Fibroblast of skin of back (primary cell): ENCODE results near the gene SSH3.
"Not testable (repeated sequence)": the region's sequence is repeated elsewhere in the genome, so short reads cannot be mapped to it uniquely, and the experiment has no call there.

Experiments used
- DNase-seq: peaks from one replicate; pipeline ENCODE4 v3.0.0-alpha.2; 2013

SSH3 gene

DNA sequence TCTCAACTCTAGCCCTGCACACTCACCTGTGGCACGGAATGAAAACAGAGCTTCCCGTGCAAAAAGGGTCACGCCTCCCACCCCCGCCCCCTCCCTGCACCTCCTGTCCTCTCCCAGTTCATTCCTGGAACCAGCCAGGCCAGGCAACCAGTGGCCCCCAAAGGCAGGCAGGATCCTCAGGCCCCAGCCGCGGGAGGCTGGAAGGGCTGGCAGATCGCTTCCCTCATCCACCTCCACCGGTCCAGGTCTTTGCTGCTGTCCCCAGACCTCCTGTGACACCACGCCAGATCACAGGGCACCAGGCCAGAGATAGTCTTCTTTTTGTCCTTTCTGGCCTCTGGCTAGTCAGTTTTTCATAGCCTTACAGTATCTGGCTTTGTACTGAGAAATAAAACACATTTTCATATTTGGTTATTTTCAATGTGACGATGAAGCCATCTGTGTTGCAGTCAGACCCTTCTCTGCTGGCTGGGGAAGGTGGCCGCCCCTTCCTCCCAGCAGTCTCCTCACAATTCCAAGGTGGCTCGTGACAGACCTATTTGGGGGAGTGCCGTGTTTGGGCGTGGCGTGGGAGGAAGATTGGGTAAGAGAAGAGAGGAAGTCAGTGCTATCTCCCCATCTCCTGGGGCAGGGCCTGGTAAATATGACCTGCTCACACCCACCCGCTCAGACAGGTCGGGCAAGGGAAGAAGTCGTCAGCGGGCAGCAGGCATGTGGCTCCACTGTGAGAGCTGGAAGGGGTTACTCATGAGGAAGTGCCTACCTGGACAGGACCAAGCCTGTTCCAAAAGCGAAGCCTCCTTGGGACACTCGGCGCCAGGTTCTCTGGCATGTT is 9.1 kb downstream of the SSH3 start:
- no peak for DNase-seq

DNA sequence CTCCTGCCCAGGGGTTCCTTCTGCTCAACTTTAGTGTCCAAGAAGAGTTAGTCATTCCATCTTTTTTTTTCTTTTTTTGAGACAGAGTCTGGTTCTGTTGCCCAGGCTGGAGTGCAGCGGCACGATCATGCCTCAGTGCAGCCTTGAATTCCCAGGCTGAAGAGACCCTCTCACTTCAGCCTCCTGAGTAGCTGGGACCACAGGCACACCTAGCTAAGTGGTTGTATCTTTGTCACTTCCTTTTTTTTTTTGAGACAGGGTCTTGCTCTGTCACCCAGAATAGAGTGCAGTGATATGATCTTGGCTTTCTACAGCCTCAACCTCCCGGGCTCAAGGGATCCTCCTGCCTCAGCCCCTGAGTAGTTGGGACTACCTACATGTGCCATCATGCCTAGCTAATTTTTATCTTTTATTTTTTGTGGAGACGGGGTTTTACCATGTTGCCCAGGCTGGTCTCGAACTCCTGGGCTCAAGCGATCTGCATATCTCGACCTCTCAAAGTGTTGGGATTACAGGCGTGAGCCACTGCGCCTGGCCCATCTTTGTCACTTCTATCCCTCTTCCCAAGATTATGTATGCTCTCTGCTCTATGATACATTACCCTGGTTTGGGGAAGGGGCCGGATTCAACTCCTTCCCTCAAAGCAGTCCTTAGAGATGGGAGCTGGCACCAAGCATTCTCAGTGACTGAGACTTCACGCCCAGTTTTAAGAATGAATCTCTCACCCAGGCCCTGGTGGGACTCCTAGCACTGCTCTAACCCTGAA is 10.0 kb downstream of the SSH3 start:
- DNase-seq: no peak

DNA sequence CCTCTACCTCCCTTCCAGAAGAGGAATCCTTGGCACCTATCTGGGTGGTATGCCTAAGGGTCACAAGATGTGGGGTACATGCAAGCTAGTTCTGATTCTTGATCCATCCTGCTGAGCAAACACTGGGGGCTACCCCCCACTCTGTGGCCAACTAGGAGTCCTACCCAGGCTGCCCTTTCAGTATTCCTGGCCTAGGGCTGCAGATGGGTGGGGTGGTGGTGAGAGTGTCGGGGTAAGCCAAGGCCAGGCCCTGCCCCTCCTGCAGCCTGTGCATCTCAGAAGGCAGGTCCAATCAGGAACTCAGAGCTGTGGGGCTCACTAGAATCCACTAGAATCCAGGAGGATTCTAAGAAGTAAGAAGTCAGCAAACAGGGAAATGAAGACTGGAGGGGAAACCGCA is 10.9 kb downstream of the SSH3 start:
- no peak for DNase-seq

DNA sequence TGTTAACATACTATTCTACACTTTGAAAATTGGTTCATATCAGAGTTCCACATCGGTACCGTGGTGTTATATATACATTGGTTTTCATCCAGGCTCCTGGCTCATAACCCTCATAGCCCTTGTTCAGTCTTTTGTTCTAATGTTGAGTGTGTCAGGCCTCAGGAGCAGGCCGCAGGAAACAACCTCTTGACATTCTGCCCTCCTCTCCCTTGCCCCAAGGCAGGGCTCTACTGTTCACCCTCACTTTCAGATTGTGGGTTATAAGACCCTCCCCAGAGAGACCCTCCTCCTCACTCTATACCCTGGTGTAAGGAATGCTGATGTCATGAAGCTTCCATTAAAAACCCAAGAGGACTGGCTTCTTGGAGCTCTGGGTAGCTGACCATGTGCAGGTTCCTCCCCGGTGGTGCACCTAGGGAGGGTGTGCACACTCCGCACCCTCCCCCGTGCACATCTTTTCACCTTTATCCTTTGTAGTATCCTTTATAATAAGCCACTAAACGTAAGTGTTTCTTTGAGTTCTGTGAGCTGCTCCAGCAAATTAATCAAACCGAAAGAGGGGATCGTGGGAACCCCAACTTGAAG is 12.1 kb downstream of the SSH3 start:
- DNase-seq: no peak

DNA sequence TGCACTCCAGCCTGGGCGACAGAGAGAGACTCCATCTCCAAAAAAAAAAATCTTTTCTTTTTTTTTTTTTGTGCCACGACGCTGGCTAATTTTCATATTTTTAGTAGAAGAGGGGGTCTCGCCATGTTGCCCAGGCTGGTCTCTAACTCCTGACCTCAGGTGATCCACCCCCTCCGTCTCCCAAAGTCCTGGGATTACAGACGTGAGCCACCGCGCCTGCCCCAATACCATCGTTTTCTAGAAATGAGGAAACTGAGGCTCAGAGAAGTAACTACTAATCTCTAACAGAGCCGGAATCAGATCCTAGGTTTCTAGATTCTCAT is 13.5 kb downstream of the SSH3 start:
- no peak for DNase-seq

DNA sequence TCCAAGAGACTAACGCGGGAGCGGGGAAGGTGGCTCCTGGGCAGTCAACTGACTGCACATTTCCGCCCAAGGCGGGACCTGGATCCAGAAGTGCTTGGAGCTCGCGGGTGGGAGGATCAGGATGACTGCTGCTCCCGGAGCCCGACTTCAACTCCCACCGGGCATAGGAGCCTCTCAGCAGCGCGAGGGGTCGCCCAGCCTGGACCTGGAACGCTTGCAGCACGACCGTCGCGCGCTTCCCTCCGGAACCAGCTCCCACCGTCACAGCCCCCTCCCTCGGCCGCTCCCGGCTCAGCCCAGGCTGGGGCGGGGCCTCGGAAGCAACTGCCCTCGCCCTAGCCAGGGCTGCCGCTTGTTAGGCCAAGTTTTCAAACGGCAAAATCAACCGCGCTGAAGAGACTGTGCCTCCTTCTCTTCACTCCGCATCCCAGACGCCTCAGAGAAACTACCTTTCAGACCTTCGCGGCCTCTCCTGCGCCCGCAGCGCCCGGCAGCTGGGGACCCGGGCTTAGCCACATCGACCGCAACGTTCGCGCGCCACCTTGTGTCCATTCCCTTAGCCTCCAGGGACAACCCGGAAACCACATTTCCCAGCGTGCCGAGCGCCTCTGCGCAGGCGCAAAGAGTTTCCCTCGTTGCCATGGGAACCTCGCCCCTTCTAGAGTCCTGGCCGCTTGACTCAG is 14.0 kb downstream of the SSH3 start:
- DNase-seq: peak; percentile 92

DNA sequence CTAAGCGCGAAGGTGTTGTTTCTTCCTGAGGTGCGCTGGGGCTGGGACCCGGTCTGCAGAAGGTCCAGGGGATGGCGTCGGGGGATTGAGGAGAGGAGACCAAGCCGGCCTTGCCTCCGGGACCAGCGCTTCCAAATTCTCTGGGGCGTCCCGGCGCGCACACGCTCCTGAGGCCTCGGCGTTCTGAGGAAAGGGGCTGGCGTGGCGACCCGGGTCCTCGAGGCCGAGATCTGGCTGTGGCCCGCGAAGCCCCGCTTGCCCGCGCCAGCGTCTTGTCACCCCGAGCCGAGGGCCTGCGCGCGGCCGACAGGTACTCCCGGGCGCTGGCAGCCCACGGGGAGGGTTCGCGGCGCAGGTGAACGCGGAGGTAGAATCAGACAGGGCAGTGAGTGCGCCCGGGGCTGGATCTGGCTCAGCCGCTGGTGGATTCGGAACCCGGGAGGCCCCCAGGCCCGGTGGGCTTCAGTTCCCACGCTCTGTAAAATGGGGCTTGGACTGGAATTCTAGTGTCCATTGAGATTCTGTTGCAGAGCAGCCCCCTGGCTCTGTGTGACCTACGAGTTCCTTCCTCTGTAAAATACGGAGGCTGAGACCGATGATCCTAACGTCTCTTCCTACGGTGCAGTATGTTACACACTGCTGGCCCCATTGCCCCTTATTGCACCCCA is 14.7 kb downstream of the SSH3 start:
- no peak for DNase-seq

DNA sequence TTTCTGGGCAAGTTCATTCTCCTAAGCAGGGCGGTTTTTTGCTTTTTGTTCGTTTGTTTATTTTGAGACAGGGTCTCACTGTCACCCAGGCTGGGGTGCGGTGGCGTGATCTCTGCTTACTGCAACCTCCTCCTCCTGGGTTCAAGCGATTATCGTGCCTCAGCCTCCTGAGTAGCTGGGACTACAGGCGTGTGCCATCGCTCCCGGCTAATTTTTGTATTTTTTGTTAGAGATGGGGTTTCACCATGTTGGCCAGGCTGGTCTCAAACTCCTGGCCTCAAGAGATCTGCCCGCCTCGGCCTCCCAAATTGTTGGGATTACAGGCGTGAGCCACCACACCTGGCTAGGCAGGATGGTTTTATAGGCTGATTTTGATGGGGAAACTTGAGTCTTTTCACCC is 15.5 kb downstream of the SSH3 start:
- not testable (repeated sequence) for DNase-seq

DNA sequence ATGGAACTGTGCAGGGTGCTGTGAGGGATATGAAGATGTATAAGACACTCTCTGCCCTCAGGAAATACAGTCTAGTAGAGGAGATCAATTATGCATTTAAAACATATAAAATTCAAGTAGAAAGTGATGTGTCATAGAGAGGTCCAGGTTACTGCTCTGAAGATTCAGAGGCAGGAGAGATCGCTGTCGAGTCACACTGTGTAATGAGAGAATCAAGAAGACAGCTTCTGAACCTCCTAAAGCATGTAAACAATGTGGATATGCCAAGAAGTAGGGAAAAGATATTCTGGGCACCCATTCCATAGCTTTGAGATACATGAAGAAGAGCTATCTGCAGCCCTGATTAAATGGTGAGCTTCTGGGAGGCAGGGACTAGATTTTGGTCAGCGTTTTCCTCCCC is 16.7 kb downstream of the SSH3 start:
- DNase-seq: no peak

DNA sequence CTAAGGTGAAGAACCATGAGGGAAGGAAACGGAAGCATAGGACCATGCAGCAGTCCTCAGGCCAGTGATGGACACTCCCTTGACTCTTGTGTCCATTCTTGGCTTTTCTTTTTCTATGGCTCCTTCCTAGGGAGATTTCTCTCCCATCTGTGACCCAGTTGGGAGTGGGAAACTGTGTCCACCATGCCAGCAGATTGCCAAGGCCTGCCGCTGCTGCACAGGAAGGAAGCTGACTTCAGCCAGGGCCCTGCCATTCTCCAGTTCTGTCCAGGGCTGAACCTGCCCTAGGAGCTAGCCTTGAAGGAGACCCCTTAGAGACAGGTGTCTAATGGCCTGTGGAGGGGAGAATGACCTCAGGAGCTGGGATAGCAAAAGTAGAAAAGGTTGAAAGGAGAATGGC is 17.4 kb downstream of the SSH3 start:
- DNase-seq: no peak

DNA sequence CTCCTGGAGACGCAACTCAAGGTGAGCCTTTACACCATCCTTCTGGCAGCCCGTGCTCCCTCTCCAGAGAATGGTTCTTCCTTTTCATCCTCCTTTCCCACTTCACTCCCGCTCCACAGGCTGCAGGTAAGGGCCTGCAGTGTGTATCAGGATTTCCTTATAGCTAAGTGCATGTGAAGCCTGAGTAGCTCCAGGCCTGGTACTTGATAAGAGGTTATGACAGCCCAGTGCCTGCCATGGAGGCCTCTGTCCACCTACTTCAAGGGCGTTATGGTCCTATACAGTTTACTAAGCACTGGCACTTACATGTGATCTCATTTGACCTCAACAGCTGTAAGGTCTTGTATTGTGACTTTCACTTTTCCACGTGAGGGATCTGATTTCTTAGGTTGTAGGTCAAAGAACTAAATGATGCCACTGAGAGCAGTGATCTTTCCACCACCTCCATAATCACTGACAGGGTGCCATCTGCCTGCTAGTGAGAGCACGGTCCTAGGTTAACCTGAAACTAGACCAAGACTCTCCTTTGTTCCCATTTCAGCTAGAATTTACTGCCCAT is 18.1 kb downstream of the SSH3 start:
- DNase-seq: no peak

DNA sequence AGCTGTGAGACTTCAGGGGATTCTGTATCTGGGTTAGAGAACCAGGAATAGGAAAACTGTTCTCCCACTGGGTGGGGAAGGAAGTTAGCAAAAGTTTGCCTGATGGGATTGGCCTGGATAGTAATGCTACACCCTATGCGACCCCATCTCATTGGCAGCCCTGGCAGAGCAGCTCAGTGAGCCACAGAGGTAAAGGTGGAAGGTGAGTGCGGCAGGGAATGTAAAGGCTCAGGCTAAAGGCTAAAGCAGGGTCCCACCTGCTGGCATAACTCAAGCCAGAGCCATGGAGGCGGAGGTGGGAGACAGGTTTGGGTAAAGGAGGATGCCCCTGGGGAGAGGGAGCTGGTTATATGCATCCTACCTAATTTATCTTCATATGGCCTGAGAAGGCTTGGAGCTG is 18.7 kb downstream of the SSH3 start:
- no peak for DNase-seq

DNA sequence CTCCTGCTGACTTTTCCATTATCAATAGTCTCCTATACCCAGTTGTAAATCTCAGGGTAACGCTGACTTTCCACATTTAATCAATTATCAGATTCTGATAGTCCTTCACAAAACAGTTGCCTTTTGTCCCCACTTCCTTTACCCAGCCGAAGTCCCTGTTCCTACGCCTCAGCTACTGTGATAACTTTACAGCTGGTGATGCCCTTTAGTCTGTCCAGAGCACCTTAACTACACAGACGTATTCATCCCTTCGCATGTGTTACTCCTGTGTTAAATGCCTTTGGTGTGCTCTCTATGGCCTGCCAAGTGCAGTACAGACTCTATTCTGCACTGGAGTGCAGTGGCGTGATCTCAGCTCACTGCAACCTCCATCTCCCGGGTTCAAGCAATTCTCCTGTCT is 20.2 kb downstream of the SSH3 start:
- DNase-seq: no peak

DNA sequence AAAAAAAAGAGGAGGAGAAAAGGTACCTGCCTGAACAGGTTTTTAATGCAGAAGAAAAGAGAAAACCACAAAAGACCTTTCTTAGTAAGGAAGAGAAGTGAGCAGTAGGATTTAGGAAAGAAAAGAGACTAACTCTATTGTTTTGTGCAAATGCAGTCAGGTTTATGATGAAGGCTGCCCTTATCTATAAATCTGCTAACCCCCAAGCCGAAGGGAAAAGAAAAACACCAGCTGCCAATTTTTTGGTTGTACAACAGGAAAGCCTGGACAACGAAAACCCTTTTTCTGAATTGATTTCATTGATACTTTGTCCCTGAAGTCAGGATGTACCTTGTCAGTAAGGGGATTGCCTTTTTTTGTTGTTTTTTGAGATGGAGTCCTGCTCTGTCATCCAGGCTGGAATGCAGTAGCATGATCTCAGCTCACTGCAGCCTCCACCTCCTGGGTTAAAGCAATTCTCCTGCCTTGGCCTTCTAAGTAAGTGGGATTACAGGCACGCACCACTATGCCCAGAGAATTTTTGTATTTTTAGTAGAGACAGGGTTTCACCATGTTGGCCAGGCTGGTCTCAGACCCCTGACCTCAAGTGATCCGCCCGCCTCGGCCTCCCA is 28.9 kb downstream of the SSH3 start:
- DNase-seq: no peak

DNA sequence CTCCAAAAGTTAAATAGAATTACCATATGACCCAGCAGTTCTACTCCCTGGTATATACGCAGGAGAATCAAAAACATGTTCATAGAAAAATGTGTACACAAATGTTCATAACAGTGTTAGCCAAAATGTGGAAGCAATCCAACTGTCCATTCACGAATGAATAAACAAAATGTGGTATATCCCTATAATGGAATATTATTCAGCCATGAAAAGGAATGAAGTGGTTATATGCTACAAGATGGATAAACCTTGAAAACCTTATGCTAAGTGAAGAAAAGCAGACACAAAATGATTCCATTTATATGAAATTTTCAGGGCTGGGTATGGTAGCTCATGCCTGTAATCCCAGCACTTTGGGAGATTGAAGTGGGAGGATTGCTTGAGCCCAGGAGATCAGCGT is 33.9 kb downstream of the SSH3 start:
- DNase-seq: no peak

DNA sequence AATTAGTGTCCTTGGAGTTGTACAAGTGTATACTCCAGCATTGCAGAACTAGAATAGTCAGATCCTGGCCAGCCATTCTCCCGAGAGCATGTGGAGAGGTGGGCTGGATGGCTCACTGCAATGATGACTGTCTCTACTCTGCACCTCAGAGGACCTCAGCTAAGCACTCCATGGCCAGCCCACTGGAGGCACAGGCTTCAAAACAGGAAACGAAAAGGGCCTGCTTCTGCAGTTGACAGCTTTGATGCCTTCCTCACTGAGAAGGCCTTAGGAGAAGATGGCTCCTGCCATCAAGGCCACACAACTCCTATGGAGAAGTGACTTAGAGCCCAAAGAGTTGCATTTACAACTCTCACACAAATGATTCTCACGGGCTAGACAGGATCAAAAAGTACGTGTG is 40.9 kb downstream of the SSH3 start:
- no peak for DNase-seq

DNA sequence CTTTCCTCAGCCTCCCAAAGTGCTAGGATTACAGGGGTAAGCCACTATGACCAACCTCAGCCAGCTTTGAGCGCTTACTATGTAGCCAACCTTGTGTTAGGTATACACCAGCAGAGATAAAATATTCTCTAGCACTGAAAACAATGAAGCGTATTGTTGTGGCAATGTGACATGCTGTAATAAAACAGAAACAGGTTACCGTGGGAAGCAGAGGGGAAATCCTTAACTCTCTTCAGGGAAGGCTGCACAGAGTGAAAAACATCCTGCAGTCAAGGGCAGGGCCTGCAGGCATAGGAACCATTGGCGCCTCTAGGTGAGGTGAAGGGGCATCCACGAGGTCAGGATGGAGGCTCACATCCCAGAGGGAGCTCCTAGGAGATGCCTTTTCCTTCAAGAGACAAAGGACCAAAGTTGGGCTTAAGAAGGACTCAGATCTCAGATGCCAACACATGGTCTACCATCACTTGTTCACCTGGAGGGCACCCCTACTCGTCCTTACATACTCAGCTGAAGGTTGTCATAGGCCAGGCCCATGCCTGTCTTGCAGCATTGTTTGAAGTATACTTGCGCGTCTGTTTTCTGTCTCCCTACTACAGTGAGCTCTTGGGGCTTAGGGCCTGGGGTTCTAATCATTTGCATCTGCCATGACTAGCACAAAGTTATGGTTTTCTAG is 42.1 kb downstream of the SSH3 start:
- no peak for DNase-seq

DNA sequence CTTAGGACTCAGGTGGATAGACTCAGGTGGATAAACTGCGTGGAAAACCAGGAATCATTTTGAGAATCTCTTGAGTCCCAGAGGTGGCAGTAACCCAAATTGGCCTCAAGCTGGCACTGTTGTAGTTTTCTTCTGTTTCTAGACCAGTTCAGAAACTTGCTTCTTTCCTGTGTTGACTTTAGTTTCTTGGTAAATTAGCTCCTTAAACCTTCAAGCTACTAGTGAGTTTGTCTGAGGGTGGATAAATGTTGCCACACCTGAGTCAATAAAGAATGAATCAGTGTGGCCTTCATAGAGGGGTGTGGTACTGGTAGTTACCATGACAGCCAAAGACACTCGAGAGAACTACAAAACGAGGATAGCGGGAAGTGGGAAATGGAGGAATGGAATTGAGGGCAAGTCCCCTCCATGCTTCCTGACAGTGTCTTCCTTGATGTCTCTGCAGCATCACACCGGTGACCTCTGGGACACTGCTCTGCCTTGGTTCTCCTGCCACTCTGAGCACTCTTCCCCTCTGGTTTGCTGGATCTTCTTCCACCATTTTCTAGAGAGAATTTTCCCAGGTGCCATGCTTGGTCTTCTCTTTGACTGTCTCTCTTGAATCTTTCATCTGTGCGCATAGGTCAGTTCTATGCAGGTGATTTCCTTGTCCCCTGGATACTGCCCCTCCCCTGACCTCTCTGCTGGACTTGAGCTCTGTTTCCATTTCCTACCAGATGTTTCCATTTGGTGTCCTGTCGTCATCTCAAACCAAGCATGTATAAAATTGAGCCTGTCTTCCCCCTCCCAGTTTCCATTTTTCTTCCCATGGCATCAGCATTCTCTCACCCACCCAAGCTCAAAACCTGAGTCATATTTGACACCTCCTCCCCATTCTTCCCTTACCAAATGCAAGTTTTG is 42.8 kb downstream of the SSH3 start:
- peak; percentile 48 for DNase-seq

DNA sequence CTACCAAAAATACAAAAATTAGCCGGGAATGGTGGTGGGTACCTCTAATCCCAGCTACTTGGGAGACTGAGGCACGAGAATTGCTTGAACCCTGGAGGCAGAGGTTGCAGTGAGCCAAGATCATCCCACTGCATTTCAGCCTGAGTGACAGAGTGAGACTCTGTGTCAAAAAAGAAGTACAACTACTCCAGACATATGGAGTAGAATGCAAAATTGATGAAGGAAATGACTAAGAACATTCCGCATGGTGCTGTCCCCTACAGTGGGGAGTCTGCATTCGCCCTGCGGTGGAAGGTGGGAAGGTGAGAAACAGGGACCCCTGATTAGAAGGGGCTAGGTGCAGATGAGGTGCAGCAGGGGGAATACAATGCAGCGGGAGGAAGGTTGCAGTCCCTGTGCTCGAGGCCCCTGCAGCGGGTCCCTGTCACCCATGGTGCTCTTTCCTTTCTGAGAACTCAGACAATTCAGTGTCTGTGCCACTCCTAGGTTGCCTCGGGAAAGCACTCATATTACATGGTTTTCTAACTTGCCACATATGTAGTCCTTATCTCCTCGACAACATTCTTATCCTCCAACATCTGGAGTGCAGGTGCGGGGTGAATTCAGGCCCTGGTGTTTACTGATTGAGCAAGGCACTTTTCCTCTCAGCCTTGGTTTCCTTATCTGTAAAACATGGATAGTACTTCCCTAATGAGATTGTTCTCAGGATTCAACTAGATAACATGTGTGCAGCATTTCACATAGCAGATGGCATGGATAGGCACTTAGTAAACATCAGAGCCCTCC is 44.8 kb downstream of the SSH3 start:
- DNase-seq: no peak
